Endometrial microvascular endothelial cells (primary cell): ENCODE results near the gene SEBOX. TPM values are rescaled to one million over a fixed set of nuclear protein-coding genes. Genes with fewer than 3 reads are reported as not detected.

ENCODE experiments used
- in situ Hi-C: cut with HindIII; loops from 2 replicates; pipeline ENCODE4 v1.10.0; 2017; ENCODE audit warnings: low sequenced_read_pairs, low pct_unique_long_range_greater_than_20kb; ENCODE audit errors: inconsistent ontology term
- total RNA-seq: library from RNA; depleted of rRNA; stranded (reverse); fragments of >200 nt; gene quantifications from one replicate; pipeline ENCODE4 v1.2.3, GENCODE V29; 2015; ENCODE audit errors: inconsistent ontology term

The SEBOX gene
- total RNA-seq, 1 donor from 2014 or later = not detected

GRCh38 chr17:28370744-28371103 lies 5.7 kb upstream of the SEBOX start:
- in situ Hi-C loops = no loop called here

- in situ Hi-C loops = no loop called here
Measured at GRCh38 chr17:28370035-28370743, 5.2 kb upstream of the SEBOX start, which contains the start of gene VTN. Gene VTN, minus strand, starts transcription at chr17:28370307. Its CDS starts 104 bp downstream, at chr17:28370203.

- in situ Hi-C loops = no loop called here
Measured at GRCh38 chr17:28369684-28370034, 4.7 kb upstream of the SEBOX start.

- in situ Hi-C loops = no loop called here
Measured at GRCh38 chr17:28368915-28369683, 4.1 kb upstream of the SEBOX start.

- in situ Hi-C loops = no loop called here
Measured at GRCh38 chr17:28368306-28368831, 3.4 kb upstream of the SEBOX start.

- in situ Hi-C loops = no loop called here
Measured at GRCh38 chr17:28367641-28368305, 2.8 kb upstream of the SEBOX start.

GRCh38 chr17:28366605-28367004 lies 1.6 kb upstream of the SEBOX start:
- in situ Hi-C loops = no loop called here

GRCh38 chr17:28365487-28365886 lies 488 bp upstream of the SEBOX start:
- in situ Hi-C loops = no loop called here

- in situ Hi-C loops = no loop called here
Measured at GRCh38 chr17:28363776-28364650, 986 bp downstream of the SEBOX start.

GRCh38 chr17:28363186-28363585 lies 1.8 kb downstream of the SEBOX start:
- in situ Hi-C loops = no loop called here

GRCh38 chr17:28357901-28358197 lies 7.2 kb downstream of the SEBOX start:
- in situ Hi-C loops = no loop called here

- in situ Hi-C loops = no loop called here
Measured at GRCh38 chr17:28357061-28357900, 7.7 kb downstream of the SEBOX start, which contains the start of gene POLDIP2. Gene POLDIP2, minus strand, starts transcription at chr17:28357527. Its CDS starts 79 bp downstream, at chr17:28357448.

- in situ Hi-C loops = no loop called here
Measured at GRCh38 chr17:28350271-28350670, 14.7 kb downstream of the SEBOX start.

- in situ Hi-C loops = no loop called here
Measured at GRCh38 chr17:28348979-28349378, 16.0 kb downstream of the SEBOX start.

- in situ Hi-C loops = no loop called here
Measured at GRCh38 chr17:28347261-28347891, 17.6 kb downstream of the SEBOX start.

- in situ Hi-C loops = no loop called here
Measured at GRCh38 chr17:28346746-28347246, 18.2 kb downstream of the SEBOX start.

GRCh38 chr17:28346199-28346580 lies 18.8 kb downstream of the SEBOX start:
- in situ Hi-C loops = no loop called here
